Liver (tissue), 3 donors: ENCODE measurements around the gene MYL3.

Experiments
- EGR1 ChIP-seq, 2 donors: IDR thresholded peaks; 2 replicates each; pipeline ENCODE4 v1.6.1; 2016 to 2018; ENCODE audit warnings: antibody characterized with exemption in 2 of 2, low read depth in 2 of 2
- FOXA1 ChIP-seq: IDR thresholded peaks from 2 replicates; pipeline ENCODE4 v1.6.1; 2016; ENCODE audit warnings: antibody characterized with exemption
- GABPA ChIP-seq, 2 donors: IDR thresholded peaks in 1 of 2; conservative IDR thresholded peaks in 1 of 2; 2 replicates each; pipeline ENCODE4 v1.6.1; 2016; ENCODE audit warnings: antibody characterized with exemption in 2 of 2, mild to moderate bottlenecking in 1 of 2, moderate library complexity in 1 of 2
- JUND ChIP-seq, 2 donors: IDR thresholded peaks; 2 replicates each; pipeline ENCODE4 v1.6.1; 2016; ENCODE audit warnings: antibody characterized with exemption in 2 of 2
- RAD21 ChIP-seq, 2 donors: IDR thresholded peaks; 2 replicates each; pipeline ENCODE4 v1.6.1; 2016; ENCODE audit warnings: antibody characterized with exemption in 2 of 2, mild to moderate bottlenecking in 2 of 2
- RXRA ChIP-seq, 2 donors: IDR thresholded peaks; 2 replicates each; pipeline ENCODE4 v1.6.1; 2017 to 2018; ENCODE audit warnings: antibody characterized with exemption in 2 of 2, mild to moderate bottlenecking in 1 of 2
- SP1 ChIP-seq: IDR thresholded peaks from 2 replicates; pipeline ENCODE4 v1.6.1; 2018; ENCODE audit warnings: antibody characterized with exemption, mild to moderate bottlenecking
- TAF1 ChIP-seq: conservative IDR thresholded peaks from 2 replicates; pipeline ENCODE4 v1.6.1; 2016; ENCODE audit warnings: antibody characterized with exemption, mild to moderate bottlenecking
- YY1 ChIP-seq: IDR thresholded peaks from 2 replicates; pipeline ENCODE4 v1.6.1; 2016; ENCODE audit warnings: antibody characterized with exemption, mild to moderate bottlenecking
- TF ChIP-seq, protein P1 (sequence below): fragments of 150-350 bp; IDR thresholded peaks from 2 replicates; pipeline ENCODE4 v1.5.1; 2017; ENCODE audit warnings: improper control_type of control experiment, low read depth, low read length; ENCODE audit not compliant: missing input control
- TF ChIP-seq, protein P2 (sequence below): IDR thresholded peaks from 2 replicates; pipeline ENCODE4 v1.6.1; 2016; ENCODE audit warnings: antibody characterized with exemption, mild to moderate bottlenecking
- TF ChIP-seq, protein P3 (sequence below): IDR thresholded peaks from 2 replicates; pipeline ENCODE4 v1.6.1; 2016; ENCODE audit warnings: antibody characterized with exemption
- TF ChIP-seq, protein P4 (sequence below): IDR thresholded peaks from 2 replicates; pipeline ENCODE4 v1.6.1; 2016; ENCODE audit warnings: antibody characterized with exemption
- TF ChIP-seq, protein P5 (sequence below): IDR thresholded peaks from 2 replicates; pipeline ENCODE4 v1.6.1; 2016; ENCODE audit warnings: antibody characterized with exemption
- donor health status: healthy.
- donor health status: healthy.

DNA sequence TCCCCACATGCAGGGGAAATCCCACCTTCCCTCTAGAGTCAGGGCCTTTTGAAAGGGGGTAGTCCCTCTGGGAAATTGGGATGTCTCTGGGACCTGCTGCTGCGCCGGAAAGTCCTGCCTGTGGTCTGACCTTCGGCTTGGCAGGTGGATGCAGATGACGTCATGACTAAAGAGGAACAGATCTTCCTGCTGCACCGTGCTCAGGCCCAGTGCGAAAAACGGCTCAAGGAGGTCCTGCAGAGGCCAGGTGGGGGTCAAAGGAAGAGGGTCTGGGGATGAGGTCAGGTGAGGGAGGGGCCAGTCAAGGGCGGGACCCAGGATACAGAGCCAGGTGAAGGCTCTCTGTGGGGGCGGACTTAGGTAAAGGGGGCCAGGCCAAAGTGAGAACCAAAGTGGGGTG lies 30.5 kb upstream of the MYL3 start:
- TF ChIP-seq, protein P1, sequence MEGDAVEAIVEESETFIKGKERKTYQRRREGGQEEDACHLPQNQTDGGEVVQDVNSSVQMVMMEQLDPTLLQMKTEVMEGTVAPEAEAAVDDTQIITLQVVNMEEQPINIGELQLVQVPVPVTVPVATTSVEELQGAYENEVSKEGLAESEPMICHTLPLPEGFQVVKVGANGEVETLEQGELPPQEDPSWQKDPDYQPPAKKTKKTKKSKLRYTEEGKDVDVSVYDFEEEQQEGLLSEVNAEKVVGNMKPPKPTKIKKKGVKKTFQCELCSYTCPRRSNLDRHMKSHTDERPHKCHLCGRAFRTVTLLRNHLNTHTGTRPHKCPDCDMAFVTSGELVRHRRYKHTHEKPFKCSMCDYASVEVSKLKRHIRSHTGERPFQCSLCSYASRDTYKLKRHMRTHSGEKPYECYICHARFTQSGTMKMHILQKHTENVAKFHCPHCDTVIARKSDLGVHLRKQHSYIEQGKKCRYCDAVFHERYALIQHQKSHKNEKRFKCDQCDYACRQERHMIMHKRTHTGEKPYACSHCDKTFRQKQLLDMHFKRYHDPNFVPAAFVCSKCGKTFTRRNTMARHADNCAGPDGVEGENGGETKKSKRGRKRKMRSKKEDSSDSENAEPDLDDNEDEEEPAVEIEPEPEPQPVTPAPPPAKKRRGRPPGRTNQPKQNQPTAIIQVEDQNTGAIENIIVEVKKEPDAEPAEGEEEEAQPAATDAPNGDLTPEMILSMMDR = no peak
- no peak for TF ChIP-seq RAD21 (IDR thresholded peaks at IDR 0.05)
- no peak for TF ChIP-seq FOXA1
- TF ChIP-seq, protein P2, sequence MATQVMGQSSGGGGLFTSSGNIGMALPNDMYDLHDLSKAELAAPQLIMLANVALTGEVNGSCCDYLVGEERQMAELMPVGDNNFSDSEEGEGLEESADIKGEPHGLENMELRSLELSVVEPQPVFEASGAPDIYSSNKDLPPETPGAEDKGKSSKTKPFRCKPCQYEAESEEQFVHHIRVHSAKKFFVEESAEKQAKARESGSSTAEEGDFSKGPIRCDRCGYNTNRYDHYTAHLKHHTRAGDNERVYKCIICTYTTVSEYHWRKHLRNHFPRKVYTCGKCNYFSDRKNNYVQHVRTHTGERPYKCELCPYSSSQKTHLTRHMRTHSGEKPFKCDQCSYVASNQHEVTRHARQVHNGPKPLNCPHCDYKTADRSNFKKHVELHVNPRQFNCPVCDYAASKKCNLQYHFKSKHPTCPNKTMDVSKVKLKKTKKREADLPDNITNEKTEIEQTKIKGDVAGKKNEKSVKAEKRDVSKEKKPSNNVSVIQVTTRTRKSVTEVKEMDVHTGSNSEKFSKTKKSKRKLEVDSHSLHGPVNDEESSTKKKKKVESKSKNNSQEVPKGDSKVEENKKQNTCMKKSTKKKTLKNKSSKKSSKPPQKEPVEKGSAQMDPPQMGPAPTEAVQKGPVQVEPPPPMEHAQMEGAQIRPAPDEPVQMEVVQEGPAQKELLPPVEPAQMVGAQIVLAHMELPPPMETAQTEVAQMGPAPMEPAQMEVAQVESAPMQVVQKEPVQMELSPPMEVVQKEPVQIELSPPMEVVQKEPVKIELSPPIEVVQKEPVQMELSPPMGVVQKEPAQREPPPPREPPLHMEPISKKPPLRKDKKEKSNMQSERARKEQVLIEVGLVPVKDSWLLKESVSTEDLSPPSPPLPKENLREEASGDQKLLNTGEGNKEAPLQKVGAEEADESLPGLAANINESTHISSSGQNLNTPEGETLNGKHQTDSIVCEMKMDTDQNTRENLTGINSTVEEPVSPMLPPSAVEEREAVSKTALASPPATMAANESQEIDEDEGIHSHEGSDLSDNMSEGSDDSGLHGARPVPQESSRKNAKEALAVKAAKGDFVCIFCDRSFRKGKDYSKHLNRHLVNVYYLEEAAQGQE = no peak
- TF ChIP-seq TAF1 = no peak
- TF ChIP-seq JUND (IDR thresholded peaks at IDR 0.05) = no peak
- no peak for TF ChIP-seq SP1
- TF ChIP-seq, protein P3, sequence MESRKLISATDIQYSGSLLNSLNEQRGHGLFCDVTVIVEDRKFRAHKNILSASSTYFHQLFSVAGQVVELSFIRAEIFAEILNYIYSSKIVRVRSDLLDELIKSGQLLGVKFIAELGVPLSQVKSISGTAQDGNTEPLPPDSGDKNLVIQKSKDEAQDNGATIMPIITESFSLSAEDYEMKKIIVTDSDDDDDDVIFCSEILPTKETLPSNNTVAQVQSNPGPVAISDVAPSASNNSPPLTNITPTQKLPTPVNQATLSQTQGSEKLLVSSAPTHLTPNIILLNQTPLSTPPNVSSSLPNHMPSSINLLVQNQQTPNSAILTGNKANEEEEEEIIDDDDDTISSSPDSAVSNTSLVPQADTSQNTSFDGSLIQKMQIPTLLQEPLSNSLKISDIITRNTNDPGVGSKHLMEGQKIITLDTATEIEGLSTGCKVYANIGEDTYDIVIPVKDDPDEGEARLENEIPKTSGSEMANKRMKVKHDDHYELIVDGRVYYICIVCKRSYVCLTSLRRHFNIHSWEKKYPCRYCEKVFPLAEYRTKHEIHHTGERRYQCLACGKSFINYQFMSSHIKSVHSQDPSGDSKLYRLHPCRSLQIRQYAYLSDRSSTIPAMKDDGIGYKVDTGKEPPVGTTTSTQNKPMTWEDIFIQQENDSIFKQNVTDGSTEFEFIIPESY = no peak
- TF ChIP-seq YY1 = no peak
- no peak for TF ChIP-seq GABPA (IDR thresholded peaks at IDR 0.05 in 1 of 2, conservative IDR thresholded peaks at IDR 0.05 in 1 of 2)
- TF ChIP-seq, protein P4, sequence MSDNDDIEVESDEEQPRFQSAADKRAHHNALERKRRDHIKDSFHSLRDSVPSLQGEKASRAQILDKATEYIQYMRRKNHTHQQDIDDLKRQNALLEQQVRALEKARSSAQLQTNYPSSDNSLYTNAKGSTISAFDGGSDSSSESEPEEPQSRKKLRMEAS = no peak
- TF ChIP-seq EGR1 (IDR thresholded peaks at IDR 0.05; ENCODE audit: low read depth in 2 of 2) = no peak
- TF ChIP-seq RXRA (IDR thresholded peaks at IDR 0.05) = no peak
- TF ChIP-seq, protein P5, sequence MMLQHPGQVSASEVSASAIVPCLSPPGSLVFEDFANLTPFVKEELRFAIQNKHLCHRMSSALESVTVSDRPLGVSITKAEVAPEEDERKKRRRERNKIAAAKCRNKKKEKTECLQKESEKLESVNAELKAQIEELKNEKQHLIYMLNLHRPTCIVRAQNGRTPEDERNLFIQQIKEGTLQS = no peak
